Measurements from ENCODE around the gene LARP1.

LARP1 gene

DNA sequence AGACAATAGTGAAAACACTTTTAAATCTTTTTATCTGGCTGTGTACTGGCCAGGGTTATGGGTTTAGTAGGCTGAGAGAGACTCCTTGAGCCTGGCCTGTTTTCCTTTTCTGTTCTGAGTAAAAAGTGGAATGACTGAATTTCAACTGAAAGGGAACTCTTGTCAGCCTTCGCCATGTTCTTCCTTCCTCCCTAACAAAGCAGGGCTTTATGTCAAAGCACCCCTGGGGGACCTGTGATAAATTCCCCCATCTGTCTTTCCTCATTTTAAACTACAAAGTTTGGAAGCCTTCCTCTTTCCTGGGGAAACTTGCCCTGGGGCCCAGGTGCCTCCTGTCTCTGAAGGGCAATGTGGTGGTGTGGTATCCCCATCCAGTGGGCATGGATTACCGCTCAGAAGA, 29.7 kb downstream of the LARP1 start:
- DNase-seq (ENCODE audit: low read depth) = no peak
- in situ Hi-C loops (cut with HindIII; ENCODE audit: low sequenced_read_pairs) = no loop called here
- H3K4me3 ChIP-seq (ENCODE audit: low read depth, low read length) = no peak overlapping the region
- TF ChIP-seq, protein P1, sequence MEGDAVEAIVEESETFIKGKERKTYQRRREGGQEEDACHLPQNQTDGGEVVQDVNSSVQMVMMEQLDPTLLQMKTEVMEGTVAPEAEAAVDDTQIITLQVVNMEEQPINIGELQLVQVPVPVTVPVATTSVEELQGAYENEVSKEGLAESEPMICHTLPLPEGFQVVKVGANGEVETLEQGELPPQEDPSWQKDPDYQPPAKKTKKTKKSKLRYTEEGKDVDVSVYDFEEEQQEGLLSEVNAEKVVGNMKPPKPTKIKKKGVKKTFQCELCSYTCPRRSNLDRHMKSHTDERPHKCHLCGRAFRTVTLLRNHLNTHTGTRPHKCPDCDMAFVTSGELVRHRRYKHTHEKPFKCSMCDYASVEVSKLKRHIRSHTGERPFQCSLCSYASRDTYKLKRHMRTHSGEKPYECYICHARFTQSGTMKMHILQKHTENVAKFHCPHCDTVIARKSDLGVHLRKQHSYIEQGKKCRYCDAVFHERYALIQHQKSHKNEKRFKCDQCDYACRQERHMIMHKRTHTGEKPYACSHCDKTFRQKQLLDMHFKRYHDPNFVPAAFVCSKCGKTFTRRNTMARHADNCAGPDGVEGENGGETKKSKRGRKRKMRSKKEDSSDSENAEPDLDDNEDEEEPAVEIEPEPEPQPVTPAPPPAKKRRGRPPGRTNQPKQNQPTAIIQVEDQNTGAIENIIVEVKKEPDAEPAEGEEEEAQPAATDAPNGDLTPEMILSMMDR (IDR thresholded peaks at IDR 0.05; ENCODE audit: low read depth, low read length, missing control alignments) = no peak

DNA sequence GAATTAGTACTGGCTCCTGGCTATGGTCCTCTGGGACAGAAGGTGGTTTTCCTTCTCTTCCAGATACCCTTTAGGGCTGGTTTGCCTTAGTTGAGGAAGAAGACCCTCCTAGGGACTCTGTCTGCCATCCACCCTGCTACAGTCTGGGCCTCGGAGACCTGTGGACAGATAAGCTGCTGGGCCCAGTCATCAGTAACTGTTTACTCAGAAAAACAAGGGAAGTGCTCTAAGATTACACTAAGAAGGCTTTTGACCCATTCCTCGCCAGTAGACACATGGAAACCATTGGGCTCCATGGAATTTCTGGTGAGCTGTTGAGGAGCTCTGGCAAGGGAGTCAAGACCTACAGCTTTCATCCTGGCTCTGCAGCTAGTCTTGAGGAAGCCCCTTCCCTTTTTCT, 31.2 kb downstream of the LARP1 start:
- DNase-seq (ENCODE audit: low read depth) = no peak
- no peak overlapping the region for H3K4me3 ChIP-seq (ENCODE audit: low read depth, low read length)
- in situ Hi-C loops (cut with HindIII; ENCODE audit: low sequenced_read_pairs) = no loop called here
- TF ChIP-seq, protein P1 (IDR thresholded peaks at IDR 0.05; ENCODE audit: low read depth, low read length, missing control alignments) = no peak

DNA sequence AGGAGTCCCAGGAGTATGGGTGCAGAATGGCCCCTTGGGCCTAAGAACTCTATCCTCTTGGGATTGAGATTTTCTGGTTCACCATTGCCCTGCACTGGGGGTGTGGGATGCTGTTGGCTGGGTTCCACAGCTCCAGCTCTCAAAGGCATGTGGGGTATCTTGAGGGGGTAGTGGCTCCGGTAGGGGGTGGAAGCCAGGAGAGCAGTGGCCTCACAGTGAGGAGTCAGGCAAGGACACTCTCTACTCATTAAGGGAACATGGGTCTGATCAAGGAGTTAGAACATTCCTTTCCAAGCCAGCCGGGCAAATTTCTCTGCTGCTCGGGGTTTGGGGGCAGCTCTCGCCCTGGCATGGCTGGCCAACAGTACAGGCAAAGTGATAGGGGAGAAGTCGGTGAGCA, 33.0 kb downstream of the LARP1 start:
- no peak for DNase-seq (ENCODE audit: low read depth)
- H3K4me3 ChIP-seq (ENCODE audit: low read depth, low read length) = no peak overlapping the region
- TF ChIP-seq, protein P1 (IDR thresholded peaks at IDR 0.05; ENCODE audit: low read depth, low read length, missing control alignments) = no peak
- in situ Hi-C loops (cut with HindIII; ENCODE audit: low sequenced_read_pairs) = no loop called here

DNA sequence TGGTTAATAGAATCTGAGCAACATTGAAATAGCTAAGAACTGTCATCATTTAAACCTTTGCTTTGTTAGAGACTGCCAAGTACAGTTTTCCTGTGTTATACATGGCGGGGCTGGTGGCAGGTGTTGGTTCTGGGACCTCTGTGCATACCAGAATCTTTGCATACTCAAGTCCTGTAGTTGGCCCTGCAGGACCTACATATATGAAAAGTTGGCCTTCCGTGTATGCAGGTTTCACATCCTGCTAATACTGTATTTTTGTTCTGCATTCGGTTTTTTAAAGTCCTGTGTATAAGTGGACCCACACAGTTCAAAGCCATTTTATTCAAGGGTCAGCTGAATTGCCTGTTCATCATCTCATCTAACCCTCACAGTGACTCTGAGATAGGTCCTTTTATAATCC, 36.4 kb downstream of the LARP1 start:
- in situ Hi-C loops (cut with HindIII; ENCODE audit: low sequenced_read_pairs) = no loop called here
- H3K4me3 ChIP-seq (ENCODE audit: low read depth, low read length) = no peak overlapping the region
- TF ChIP-seq, protein P1 (IDR thresholded peaks at IDR 0.05; ENCODE audit: low read depth, low read length, missing control alignments) = no peak
- DNase-seq (ENCODE audit: low read depth) = no peak

DNA sequence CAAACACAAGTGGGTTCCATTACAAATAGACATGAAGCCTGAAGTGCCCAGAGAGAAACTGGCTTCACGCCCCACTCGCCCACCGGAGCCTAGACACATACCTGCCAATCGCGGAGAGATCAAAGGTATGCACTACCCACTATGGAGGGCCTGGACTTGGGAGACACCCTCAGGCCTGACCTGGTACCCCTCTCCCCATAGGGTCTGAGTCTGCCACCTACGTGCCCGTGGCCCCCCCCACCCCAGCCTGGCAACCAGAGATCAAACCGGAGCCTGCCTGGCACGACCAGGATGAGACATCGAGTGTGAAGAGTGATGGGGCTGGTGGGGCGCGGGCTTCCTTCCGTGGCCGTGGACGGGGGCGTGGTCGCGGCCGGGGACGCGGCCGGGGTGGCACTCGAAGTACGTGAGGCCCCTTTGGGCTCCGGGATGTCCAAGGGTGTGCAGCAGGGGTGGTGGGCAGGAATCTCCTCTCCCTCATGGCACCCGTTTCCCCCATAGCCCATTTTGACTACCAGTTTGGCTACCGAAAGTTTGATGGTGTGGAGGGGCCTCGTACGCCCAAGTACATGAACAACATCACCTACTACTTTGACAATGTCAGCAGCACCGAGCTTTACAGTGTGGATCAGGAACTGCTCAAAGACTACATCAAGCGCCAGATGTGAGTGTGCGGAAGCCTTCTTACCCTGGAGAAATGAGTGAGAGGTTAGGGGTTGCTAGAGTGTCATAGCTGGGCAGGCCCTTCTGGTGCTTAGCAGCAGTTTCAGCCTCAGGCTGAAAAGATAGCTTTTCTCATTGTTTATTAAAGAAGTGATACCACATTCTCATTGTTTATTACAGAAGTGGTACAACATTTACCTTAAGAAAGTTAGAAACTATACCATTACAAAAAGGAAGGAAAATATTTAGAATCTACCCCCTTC, 38.7 kb downstream of the LARP1 start:
- DNase-seq (ENCODE audit: low read depth) = no peak
- TF ChIP-seq, protein P1 (IDR thresholded peaks at IDR 0.05; ENCODE audit: low read depth, low read length, missing control alignments) = no peak
- in situ Hi-C loops (cut with HindIII; ENCODE audit: low sequenced_read_pairs) = no loop called here
- no peak overlapping the region for H3K4me3 ChIP-seq (ENCODE audit: low read depth, low read length)

DNA sequence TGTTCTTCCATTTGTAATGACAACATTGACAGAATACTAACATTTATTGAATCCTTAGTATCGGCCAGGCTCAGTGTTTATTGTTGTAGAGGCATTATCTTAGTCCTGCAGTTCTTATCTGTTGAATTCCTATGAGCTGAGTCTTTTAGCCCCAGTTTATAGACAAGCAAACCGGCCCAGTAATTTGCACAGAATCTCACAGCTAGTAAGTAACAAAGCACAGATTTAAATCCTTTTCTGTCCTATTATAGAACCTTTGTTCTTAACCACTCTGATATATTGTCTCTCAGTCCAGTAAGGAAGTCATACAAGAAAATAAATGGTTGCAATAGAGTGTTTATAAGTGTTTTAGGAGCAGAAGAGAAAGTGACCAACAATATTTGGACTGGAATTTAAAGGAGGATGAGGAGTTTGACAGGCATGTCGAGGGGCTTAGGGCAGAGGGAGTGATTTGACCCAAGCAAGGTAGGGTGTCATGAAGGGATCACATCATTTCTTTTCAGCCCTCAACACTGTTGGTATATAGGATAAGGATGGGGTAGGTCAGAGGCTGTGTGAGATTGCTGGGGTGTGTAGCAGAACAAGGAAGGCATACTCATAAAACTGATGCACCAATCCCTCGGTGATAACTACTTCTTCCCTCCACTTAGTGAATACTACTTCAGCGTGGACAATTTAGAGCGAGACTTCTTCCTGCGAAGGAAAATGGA, 39.5 kb downstream of the LARP1 start:
- DNase-seq (ENCODE audit: low read depth) = no peak
- in situ Hi-C loops (cut with HindIII; ENCODE audit: low sequenced_read_pairs) = no loop called here
- H3K4me3 ChIP-seq (ENCODE audit: low read depth, low read length) = no peak overlapping the region
- TF ChIP-seq, protein P1 (IDR thresholded peaks at IDR 0.05; ENCODE audit: low read depth, low read length, missing control alignments) = no peak
